HL-60 (cell line): ENCODE data around the gene ADAM30.

Experiments used
- CTCF ChIP-seq: IDR thresholded peaks from one replicate; pipeline ENCODE4 v1.5.1; 2011; ENCODE audit warnings: low read length, control low read depth, inconsistent platforms; ENCODE audit not compliant: insufficient read depth
- GABPA ChIP-seq: IDR thresholded peaks from 2 replicates; pipeline ENCODE4 v1.6.1; 2012; ENCODE audit warnings: low read depth
- POLR2AphosphoS5 ChIP-seq: IDR thresholded peaks from 2 replicates; pipeline ENCODE4 v1.6.1; 2012; ENCODE audit warnings: low read depth
- REST ChIP-seq: IDR thresholded peaks from 2 replicates; pipeline ENCODE4 v1.6.1; 2012; ENCODE audit warnings: low read depth; ENCODE audit not compliant: insufficient replicate concordance
- SPI1 ChIP-seq: IDR thresholded peaks from 2 replicates; pipeline ENCODE4 v1.6.1; 2012; ENCODE audit warnings: low read depth, mild to moderate bottlenecking, borderline replicate concordance

GRCh38 chr1:119858126-119858525 lies 38.2 kb downstream of the ADAM30 start:
- TF ChIP-seq CTCF: no peak
- TF ChIP-seq REST: no peak
- TF ChIP-seq SPI1: no peak
- TF ChIP-seq GABPA: no peak
- no peak for TF ChIP-seq POLR2AphosphoS5
